Ascending aorta (tissue), 2 donors: ENCODE measurements around the gene KNDC1. TPM values are rescaled to one million over a fixed set of nuclear protein-coding genes. Genes with fewer than 3 reads are reported as not detected.
A peak's percentile ranks its signal among the peaks of the same experiment; 100 is the strongest.
"Not testable (repeated sequence)": the region's sequence is repeated elsewhere in the genome, so short reads cannot be mapped to it uniquely, and the experiment has no call there.

Source experiments
- DNase-seq, 2 donors: peaks; one replicate each; pipeline ENCODE4 v3.0.0-alpha.2; 2019; ENCODE audit warnings: low spot score in 2 of 2
- H3K27ac ChIP-seq, 2 donors: fragments of 200-600 bp; sonication (generic); one replicate each; pipeline ENCODE4 v1.5.1; 2016 to 2017; ENCODE audit warnings: mild to moderate bottlenecking in 1 of 2
- H3K27me3 ChIP-seq: fragments of 200-600 bp; sonication (generic); one replicate; pipeline ENCODE4 v1.5.1; 2017
- H3K36me3 ChIP-seq, 2 donors: fragments of 200-600 bp; sonication (generic); one replicate each; pipeline ENCODE4 v1.5.1; 2016
- H3K4me1 ChIP-seq, 2 donors: fragments of 200-600 bp; sonication (generic); one replicate each; pipeline ENCODE4 v1.5.1; 2016 to 2017; ENCODE audit warnings: mild to moderate bottlenecking in 1 of 2
- H3K4me3 ChIP-seq, 2 donors: fragments of 200-600 bp; sonication (generic); one replicate each; pipeline ENCODE4 v1.5.1; 2016 to 2017; ENCODE audit warnings: mild to moderate bottlenecking in 1 of 2
- H3K9me3 ChIP-seq, 2 donors: fragments of 200-600 bp; sonication (generic); one replicate each; pipeline ENCODE4 v1.5.1; 2016
- intact Hi-C: fragments of 100-400 bp; cut with DNase I; formaldehyde crosslinking; loops from one replicate; pipeline ENCODE4 v1.15.1; 2023
- total RNA-seq: library from RNA; depleted of rRNA; stranded (reverse); fragments of >200 nt; gene quantifications from one replicate; pipeline ENCODE4 v1.1.0, GENCODE V29; 2016
- TF ChIP-seq, protein P1 (sequence below), 3 experiments: fragments of 200-600 bp in 2 of 3; fragments of 450-650 bp in 1 of 3; sonication (generic) in 2 of 3; IDR thresholded peaks; one replicate each; pipeline ENCODE4 v1.5.1; 2016 to 2019; ENCODE audit warnings: antibody characterized with exemption in 3 of 3, mild to moderate bottlenecking in 1 of 3, moderate library complexity in 1 of 3

The KNDC1 gene
- total RNA-seq, 1 donor from 2014 or later = 0.21 TPM

DNA sequence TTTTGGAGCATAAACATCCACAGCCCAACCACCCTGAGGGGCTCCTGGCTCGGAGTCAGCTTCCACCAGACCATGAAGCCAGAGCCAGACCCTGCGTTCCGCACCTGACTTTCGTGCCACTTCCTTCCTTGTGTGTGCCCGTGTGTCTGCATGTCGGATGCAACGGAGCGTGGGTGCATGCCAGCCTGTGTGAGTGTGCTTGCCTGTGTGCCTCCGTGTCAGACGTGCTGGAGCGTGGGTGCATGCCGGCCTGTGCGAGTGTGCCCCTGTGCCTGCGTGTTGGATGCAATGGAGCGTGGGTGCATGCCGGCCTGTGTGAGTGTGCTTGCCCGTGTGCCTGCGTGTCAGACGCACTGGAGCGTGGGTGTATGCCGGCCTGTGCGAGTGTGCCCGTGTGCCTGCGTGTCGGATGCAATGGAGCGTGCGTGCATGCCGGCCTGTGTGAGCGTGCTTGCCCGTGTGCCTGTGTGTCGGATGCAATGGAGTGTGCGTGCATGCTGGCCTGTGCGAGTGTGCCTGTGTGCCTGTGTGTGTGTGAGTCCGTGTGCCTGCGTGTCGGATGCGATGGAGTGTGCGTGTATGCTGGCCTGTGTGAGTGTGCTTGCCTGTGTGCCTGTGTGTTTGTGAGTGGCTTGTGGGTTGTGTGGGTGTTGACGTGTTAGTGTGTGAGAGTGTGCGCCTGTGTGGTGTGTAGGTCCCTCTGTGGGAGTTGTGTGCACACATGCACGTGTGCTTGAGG is 28.1 kb upstream of the KNDC1 start:
- no peak overlapping the region for H3K27ac ChIP-seq
- no peaks in the 10 kb centered on the region for H3K36me3 ChIP-seq
- H3K27me3 ChIP-seq = no peaks in the 10 kb centered on the region
- no peaks in the 10 kb centered on the region for H3K9me3 ChIP-seq
- H3K4me1 ChIP-seq = no peaks in the 10 kb centered on the region
- intact Hi-C loops = no loop called here
- no peak overlapping the region for H3K4me3 ChIP-seq
- TF ChIP-seq, protein P1, sequence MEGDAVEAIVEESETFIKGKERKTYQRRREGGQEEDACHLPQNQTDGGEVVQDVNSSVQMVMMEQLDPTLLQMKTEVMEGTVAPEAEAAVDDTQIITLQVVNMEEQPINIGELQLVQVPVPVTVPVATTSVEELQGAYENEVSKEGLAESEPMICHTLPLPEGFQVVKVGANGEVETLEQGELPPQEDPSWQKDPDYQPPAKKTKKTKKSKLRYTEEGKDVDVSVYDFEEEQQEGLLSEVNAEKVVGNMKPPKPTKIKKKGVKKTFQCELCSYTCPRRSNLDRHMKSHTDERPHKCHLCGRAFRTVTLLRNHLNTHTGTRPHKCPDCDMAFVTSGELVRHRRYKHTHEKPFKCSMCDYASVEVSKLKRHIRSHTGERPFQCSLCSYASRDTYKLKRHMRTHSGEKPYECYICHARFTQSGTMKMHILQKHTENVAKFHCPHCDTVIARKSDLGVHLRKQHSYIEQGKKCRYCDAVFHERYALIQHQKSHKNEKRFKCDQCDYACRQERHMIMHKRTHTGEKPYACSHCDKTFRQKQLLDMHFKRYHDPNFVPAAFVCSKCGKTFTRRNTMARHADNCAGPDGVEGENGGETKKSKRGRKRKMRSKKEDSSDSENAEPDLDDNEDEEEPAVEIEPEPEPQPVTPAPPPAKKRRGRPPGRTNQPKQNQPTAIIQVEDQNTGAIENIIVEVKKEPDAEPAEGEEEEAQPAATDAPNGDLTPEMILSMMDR (IDR thresholded peaks at IDR 0.05) = no peak
- no peak for DNase-seq

DNA sequence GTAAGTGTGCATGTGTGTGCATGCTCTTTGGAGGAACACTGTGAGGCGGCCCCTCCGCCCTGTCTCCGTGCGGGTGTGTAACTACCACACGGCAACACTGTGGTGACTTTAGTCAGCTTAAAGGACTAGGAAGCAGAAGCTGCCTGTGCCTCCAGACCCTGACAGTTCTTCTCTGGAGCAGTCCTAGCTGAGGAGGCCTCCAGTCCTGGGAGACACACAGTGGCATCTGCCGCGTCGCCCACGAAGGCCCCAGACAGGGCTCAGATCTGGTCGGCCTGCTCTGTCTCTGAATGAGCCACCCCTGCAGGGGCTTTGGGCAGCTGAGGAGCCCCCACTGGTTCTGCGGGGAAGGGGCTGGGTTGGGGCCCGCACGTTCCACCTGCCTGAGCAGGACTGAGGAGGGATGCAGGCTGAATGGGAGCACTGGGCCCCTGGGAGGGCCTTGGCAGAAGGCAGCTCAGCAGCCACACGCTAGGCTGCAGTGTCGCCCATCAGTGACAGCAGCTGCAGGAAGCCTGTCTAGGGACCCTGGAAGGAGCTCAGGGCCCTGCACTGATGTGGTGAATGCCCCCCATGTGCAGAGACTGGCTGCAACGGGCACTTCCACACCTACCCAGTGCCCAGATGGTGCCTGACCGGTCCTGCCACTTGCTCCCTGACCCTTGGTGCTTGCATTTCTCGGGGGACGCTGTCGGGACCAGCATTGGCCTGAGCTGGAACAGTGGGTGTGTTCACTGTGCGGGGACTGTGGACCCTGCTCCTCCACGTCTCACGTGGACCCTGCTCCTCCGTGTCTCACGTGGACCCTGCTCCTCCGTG is 27.3 kb upstream of the KNDC1 start:
- no peak overlapping the region for H3K4me3 ChIP-seq
- H3K9me3 ChIP-seq = no peaks in the 10 kb centered on the region
- intact Hi-C loops = no loop called here
- no peaks in the 10 kb centered on the region for H3K4me1 ChIP-seq
- H3K36me3 ChIP-seq = no peaks in the 10 kb centered on the region
- DNase-seq = no peak
- no peaks in the 10 kb centered on the region for H3K27me3 ChIP-seq
- no peak overlapping the region for H3K27ac ChIP-seq
- TF ChIP-seq, protein P1 (IDR thresholded peaks at IDR 0.05) = no peak

- intact Hi-C loops = no loop called here
- Histone ChIP-seq H3K27ac (no peak overlapping the region), H3K36me3 (no peaks in the 10 kb centered on the region), H3K4me1 (no peaks in the 10 kb centered on the region), H3K4me3 (no peak overlapping the region), H3K9me3 (no peaks in the 10 kb centered on the region), H3K27me3 (no peaks in the 10 kb centered on the region)
- TF ChIP-seq, protein P1 (IDR thresholded peaks at IDR 0.05) = no peak
- DNase-seq = no peak
Measured at GRCh38 chr10:133133471-133134231, 26.4 kb upstream of the KNDC1 start.

DNA sequence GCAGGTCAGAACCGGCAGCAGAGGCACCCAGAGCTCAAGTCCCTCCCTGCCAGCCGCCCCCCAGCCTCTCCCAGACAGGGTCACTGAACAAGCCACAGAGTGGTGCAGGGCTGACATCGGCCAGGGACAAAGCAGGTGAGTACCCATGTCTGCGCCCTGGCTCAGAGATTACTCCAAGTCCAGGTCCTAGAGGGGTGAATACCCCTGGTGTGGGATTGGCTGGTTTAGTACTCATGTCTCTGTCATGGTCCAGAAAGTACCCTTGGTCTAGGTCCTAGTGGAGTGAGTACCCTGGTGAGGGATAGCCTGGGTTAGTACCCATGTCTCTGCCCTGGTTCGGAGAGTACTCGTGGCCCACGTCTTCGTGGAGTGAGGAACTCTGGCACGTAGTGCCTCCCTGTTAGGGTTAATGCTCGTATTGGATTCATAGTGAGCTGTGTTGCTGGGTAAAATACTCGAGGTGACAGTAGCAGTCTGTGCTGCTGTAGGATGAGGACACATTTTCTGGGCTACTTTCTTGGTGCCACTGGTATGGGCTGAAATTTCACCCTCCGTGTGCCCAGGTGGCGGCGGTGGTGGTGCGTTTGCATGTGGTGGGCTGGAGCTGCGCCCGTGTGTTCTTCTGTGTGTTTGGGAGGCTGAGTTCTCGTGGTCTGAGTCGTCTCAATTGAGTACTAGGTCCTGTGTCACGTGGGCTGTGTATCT is 25.5 kb upstream of the KNDC1 start:
- no peak for DNase-seq

GRCh38 chr10:133135116-133135465 is 24.9 kb upstream of the KNDC1 start:
- no peak overlapping the region for H3K4me3 ChIP-seq
- TF ChIP-seq, protein P1 (IDR thresholded peaks at IDR 0.05) = no peak
- intact Hi-C loops = no loop called here
- no peak for DNase-seq
- no peaks in the 10 kb centered on the region for H3K9me3 ChIP-seq
- no peaks in the 10 kb centered on the region for H3K4me1 ChIP-seq
- H3K27ac ChIP-seq = no peak overlapping the region
- H3K27me3 ChIP-seq = no peaks in the 10 kb centered on the region
- H3K36me3 ChIP-seq = no peaks in the 10 kb centered on the region

More for the DNA sequence above, 25.5 kb upstream of the KNDC1 start:
- H3K9me3 ChIP-seq = no peaks in the 10 kb centered on the region
- no peak overlapping the region for H3K4me3 ChIP-seq
- intact Hi-C loops = no loop called here
- TF ChIP-seq, protein P1 (IDR thresholded peaks at IDR 0.05) = no peak
- H3K27ac ChIP-seq = no peak overlapping the region
- H3K27me3 ChIP-seq = no peaks in the 10 kb centered on the region
- no peaks in the 10 kb centered on the region for H3K36me3 ChIP-seq
- H3K4me1 ChIP-seq = no peaks in the 10 kb centered on the region

DNA sequence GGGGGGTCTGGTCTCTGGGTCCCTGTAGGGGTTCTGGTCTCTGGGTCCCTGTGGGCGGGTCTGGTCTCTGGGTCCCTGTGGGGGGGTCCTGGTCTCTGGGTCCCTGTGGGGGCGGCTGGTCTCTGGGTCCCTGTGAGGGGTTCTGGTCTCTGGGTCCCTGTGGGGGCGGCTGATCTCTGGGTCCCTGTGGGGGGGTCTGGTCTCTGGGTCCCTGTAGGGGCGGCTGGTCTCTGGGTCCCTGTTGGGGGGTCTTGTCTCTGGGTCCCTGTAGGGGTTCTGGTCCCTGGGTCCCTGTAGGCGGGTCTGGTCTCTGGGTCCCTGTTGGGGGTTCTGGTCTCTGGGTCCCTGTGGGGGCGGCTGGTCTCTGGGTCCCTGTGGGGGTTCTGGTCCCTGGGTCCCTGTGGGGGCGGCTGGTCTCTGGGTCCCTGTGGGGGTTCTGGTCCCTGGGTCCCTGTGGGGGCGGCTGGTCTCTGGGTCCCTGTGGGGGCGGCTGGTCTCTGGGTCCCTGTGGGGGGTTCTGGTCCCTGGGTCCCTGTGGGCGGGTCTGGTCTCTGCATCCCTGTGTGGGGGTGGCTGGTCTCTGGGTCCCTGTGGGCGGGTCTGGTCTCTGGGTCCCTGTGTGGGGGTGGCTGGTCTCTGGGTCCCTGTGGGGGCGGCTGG is 22.4 kb upstream of the KNDC1 start:
- H3K4me3 ChIP-seq, H3K27me3 ChIP-seq, H3K4me1 ChIP-seq, H3K36me3 ChIP-seq, H3K27ac ChIP-seq, H3K9me3 ChIP-seq, intact Hi-C loops: not testable (repeated sequence)
- peak in 1 of 2 donors; percentile 48 for DNase-seq
